Measurements from ENCODE around the gene RAD51AP1.
A peak's percentile ranks its signal among the peaks of the same experiment; 100 is the strongest.
"Not testable (repeated sequence)": the region's sequence is repeated elsewhere in the genome, so short reads cannot be mapped to it uniquely, and the experiment has no call there.

The RAD51AP1 gene, protein sequence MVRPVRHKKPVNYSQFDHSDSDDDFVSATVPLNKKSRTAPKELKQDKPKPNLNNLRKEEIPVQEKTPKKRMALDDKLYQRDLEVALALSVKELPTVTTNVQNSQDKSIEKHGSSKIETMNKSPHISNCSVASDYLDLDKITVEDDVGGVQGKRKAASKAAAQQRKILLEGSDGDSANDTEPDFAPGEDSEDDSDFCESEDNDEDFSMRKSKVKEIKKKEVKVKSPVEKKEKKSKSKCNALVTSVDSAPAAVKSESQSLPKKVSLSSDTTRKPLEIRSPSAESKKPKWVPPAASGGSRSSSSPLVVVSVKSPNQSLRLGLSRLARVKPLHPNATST

DNA sequence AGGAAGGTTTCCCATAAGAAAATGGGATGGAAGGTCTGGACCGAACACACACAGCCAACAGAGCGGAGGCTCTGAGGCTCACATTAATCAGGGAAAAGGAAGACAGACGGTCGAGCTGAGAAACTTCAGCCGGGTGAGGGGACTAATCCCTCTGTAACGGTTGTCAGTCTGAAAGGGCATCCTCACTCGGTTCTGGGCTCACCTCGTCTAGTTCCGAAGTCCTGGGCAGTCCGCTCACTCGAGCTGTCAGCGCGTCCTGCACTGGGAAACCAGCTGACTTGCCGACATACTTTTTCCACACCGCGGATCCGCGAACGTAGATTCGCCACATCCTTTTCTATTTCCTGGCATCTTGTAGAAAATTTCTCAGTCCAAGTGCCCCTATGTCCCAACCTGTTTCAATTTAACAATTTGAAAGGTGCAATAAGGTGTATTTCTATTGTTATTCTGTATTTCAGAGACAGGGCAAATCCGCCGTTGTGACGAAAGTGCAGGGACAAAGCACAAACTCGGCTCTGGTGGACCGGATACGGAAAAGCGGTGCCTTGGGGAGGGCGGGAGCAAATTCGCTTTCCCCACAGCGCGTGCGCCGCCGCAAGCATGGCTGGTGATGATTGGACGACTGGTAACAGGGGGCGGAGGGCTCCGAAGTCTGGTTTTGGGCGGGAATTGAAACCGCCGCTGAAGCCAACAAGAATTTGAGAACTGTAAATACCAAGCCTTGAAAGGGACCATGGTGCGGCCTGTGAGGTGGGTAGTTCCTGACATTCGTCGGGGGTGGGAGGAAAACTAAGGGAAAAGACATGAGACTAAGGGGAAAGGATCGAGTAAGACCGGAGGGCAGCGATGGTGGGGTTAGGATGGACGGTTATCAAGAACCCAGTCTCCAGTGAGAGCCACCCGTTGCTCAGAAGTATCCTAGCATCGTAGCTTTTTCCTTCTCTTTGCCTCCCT, at the start of gene RAD51AP1:
TSS of gene RAD51AP1 (plus strand) at position 684 of the 954 bp plus-strand sequence. CDS start at position 734, 50 bp downstream.
- peak; percentile 86 to 89 for DNase-seq (ENCODE audit: extremely low read depth in 1 of 2, low read depth in 1 of 2)

DNA sequence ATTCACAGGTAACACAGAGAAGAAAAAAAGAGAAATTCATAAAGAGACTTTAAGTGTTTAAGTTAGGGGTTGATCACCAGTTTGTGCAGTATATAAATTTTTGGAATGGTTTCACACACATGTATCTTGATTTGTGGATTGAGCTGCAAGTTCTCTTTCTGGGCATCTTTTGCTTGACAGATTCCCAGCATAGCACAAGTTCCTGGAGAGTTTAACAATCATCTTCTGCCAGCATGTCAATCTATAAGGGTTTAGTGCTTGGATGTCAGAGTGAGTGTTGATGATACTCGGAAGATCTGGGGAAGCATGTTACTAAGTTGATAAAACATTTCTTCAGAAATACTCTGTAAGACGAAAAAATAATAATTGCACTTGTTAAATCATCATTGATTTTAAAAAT, 49.1 kb upstream of the RAD51AP1 start:
- no peak for DNase-seq (ENCODE audit: extremely low read depth in 1 of 2, low read depth in 1 of 2)

DNA sequence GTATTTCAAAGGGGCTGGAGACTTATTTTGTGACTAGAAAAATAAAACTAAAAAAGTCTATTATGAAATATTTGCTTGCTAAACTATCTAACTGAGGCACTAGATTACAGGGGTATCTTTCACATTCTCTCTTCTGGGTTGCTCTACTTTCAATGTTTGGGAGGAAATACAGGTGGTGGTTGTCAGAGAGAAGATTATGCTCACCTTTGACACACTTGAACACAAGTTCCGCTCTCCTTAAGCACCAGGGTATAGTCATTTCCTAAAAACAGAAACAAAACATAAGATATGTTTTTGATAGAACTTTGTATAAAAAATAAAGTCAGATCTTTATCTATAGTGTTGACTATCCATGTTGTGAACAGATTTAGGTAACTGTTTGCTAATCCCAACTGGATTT, 47.7 kb upstream of the RAD51AP1 start:
- DNase-seq (ENCODE audit: extremely low read depth in 1 of 2, low read depth in 1 of 2), result no peak

DNA sequence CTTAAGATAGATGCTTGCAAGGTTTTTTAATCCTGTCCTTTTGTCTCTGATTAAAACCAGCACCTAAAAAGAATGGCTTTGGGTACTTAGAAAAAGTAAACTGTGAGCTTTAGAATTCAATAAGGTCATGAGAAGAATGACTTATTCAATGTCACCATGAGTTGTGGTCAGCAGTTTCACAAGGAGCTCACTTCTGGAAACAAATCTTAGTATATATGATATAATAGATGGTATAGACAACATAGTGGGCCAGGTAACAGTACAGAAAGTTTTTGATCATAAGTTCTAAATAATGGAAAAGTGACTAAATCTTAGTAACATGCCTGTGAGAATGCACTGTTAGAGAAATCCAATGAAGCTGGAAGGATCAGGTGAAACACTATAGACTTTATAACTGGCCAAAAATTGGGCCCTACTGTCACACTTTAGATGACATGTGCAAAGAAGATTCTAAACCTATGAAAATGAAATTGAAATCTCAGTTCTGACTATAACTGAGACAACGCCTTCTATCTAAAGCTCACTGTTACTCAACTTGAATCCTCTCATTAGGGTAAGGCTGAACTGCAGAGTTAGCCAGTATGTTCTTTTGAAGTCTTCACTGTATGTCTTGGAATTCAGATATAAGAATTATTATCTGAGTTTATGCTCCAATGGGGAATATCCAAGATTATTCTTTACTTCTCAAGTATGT, 42.4 kb upstream of the RAD51AP1 start:
- no peak for DNase-seq (ENCODE audit: extremely low read depth in 1 of 2, low read depth in 1 of 2)

DNA sequence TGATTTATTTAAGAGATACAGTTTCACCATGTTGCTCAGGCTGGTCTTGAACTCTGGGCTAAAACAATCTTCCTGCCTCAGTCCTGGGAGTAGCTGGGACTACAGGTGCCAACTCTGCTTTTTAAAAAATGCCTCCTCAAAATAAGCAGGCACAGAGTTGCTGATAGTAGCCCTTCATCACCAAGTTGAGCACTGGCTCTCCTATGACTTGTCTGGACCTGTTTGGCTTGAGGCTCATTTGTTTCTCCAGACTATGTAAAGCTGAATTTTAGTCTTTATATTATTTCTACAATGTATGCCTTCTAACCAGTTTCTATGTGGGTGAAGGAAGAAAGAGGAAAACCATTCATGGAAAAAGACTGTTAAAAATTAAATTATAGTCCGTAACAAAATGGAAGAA, 39.5 kb upstream of the RAD51AP1 start:
- DNase-seq (ENCODE audit: extremely low read depth in 1 of 2, low read depth in 1 of 2), result no peak

DNA sequence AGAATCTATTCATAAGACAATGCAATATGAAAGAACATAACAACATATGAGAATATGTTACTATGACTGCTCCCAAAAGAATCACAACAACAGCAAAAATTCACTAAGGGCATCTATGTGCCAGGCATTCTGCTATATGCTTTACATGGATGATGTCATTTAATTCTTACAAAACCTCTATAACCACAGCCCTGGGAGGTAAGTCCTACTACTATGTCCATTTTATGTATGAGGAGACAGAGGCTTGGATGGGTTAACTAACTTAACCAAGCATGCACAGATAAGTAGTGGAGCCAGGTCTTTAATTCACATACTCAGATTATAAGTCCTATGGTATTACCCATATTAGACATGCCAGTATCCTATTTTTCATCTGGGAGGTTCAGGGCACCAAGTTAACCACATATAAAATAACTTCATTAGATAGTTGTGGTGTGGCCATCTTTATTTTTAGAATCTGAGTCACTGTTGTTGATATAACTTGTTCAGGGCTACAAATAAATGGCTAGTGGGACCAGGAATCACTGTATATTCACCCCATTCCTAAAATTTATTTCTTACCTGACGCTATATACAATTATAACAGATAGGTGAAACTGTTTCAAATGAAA, 33.2 kb upstream of the RAD51AP1 start:
- no peak for DNase-seq (ENCODE audit: extremely low read depth in 1 of 2, low read depth in 1 of 2)

DNA sequence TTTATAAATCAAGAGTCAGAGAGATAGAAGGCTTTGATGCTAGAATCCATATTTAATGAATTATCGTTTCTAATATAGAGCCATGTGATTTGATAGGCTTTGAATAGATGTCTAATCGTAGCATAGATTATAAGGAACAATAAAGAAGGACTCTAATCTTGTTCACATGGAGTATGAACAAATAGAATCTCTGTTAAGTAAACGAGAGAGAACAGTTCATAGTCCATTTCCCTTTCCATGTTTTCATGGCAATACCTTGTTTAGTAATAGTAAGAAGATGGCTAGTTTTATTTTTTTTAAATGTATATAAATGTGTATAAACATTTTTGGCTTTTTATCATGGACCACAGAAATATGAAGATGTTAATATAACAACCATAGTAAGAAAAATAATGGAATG, 32.3 kb upstream of the RAD51AP1 start:
- no peak for DNase-seq (ENCODE audit: extremely low read depth in 1 of 2, low read depth in 1 of 2)

DNA sequence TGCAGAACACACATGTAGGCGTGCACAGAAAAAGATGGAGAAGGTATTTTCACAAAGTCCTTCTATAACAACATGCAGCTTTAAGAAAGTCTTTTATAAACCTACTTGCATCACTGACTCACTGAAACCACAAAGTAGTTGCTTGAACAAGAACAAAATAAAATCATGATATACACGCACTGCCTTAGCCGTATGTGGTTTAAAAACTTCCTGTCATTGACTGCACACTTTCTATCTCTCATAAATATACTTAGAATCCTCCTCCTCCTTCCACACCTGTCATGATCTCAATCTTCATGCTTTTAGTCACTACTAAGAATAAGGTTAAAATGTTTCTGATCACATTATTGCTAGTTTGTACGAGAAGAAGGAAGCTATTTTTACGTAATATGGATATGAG, 31.8 kb upstream of the RAD51AP1 start:
- no peak for DNase-seq (ENCODE audit: extremely low read depth in 1 of 2, low read depth in 1 of 2)

DNA sequence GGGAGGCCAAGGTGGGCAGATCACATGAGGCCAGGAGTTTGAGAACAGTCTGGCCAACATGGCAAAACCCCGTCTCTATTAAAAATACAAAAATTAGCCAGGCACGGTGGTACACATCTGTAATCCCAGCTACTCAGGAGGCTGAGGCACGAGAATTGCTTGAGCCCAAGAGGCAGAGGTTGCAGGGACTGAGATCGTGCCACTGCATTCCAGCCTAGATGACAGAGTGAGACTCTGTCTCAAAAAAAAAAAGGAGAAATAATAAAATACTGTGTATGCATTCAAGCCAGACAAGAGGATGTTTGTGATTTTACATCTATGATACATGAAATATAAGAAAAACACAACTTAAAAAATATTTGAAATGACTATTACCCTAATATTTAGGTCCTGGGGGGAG, 30.2 kb upstream of the RAD51AP1 start:
- DNase-seq (ENCODE audit: extremely low read depth in 1 of 2, low read depth in 1 of 2), result not testable (repeated sequence)

DNA sequence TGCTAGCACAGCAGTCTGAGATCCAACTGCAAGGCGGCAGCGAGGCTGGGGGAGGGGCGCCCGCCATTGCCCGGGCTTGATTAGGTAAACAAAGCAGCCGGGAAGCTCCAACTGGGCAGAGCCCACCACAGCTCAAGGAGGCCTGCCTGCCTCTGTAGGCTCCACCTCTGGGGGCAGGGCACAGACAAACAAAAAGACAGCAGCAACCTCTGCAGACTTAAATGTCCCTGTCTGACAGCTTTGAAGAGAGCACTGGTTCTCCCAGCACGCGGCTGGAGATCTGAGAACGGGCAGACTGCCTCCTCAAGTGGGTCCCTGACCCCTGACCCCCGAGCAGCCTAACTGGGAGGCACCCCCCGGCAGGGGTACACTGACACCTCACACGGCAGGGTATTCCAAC, 29.4 kb upstream of the RAD51AP1 start:
- not testable (repeated sequence) for DNase-seq (ENCODE audit: extremely low read depth in 1 of 2, low read depth in 1 of 2)

DNA sequence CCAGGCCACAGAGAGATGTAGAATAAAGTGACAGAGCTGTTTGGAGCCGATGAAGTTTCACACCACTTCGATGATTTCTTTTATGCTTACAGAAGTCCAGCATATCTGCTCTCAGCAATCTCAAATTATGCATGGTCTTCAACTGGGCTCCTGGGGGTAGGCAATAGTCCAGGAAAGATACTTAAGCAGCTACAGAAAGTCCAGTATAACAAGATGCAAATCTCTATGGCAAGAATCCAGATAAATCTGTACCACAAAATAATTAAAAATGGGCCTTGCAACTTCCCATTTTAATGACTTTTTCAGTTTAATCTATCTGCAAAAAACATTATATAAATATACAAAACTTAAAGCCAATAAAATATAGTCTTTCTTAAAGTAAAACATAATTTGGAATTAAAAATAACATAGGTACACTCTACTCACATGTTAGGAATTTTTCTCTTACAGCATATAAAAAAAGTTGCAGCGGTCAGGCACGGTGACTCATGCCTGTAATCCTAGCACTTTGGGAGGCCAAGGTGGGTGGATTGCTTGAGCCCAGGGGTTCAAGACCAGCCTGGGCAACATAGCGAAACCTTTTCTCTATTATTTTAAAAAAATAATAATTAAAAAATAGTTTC, 20.5 kb upstream of the RAD51AP1 start:
- DNase-seq (ENCODE audit: extremely low read depth in 1 of 2, low read depth in 1 of 2), result no peak

DNA sequence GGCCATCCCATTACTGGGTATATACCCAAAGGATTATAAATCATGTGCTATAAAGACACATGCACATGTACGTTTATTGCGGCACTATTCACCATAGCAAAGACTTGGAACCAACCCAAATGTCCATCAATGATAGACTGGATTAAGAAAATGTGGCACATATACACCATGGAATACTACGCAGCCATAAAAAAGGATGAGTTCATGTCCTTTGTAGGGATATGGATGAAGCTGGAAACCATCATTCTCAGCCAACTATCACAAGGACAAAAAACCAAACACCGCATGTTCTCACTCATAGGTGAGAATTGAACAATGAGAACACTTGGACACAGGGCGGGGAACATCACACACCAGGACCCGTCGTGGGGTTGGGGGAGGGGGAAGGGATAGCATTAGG, 15.2 kb upstream of the RAD51AP1 start:
- DNase-seq (ENCODE audit: extremely low read depth in 1 of 2, low read depth in 1 of 2), result not testable (repeated sequence)

DNA sequence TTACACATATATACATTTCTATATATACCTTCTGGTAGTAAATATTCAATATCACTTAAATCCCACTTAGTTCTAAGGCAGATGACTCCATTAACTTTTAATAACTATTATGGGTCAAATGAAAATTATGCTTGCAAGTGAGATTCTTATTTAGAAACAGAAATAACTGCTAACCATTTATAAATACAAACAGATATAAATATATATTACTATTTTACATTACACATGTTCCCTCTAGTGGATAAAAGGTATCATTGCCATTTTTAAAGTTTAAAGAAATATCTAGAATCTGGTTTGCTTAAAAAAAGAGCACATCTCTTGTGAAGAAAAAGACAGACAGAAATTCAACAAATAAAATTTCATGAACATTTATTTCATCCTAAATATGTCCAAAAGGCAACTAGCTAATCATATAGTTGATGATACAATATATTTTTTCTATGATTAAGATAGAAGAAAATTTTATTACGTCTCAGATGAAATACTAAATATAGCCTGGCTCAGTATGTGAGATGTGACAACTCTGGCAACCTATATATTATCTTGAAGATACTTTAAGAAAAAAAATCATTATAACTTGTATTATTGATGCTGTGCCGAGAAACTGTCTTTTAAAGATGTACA, 11.7 kb upstream of the RAD51AP1 start:
- DNase-seq (ENCODE audit: extremely low read depth in 1 of 2, low read depth in 1 of 2), result no peak

DNA sequence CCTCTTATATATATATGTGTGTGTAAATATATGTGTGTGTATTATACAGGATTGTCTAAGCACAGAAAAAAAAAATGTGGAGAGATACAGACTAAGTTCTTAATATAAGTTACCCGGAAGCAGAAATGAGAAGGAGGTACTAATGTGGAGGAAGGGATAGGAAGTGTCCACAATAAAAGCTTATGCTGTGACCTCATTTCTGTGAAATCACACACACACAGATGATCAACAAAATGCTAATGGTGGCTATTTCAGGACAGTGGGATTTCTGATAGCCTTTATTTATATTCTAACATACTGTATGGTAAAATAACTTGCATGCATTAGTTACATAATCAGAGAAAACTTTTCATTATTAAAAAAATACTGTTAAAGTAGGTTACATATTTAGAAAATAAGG, 8.5 kb upstream of the RAD51AP1 start:
- no peak for DNase-seq (ENCODE audit: extremely low read depth in 1 of 2, low read depth in 1 of 2)

DNA sequence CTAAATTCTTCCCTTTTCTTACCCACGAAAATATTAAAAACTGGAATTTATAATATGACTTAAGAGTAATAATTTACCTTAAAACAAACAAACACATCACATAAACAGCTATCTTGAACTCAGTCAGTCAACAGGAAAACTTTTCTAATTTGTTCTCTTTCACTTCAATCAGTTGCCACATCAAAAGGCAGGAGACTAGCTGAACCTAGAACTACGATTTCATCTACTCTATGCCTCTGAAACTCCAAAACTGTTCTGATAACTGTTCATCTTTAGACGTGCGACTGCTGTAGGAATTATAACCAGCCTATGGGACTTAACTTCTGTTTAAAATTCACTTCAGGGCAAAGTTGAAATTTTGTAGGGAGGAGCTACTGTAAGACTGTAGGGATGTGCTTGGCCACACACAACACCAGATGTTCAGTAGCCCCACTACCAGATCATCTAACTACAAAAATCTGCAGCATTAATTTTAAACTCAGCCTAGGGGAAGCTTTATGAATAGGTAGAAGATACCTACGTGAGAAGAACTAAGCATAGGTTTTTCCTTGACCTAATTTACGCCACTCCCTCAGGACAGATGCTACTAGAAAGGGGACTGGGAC, 7.6 kb upstream of the RAD51AP1 start:
- DNase-seq (ENCODE audit: extremely low read depth in 1 of 2, low read depth in 1 of 2), result no peak

DNA sequence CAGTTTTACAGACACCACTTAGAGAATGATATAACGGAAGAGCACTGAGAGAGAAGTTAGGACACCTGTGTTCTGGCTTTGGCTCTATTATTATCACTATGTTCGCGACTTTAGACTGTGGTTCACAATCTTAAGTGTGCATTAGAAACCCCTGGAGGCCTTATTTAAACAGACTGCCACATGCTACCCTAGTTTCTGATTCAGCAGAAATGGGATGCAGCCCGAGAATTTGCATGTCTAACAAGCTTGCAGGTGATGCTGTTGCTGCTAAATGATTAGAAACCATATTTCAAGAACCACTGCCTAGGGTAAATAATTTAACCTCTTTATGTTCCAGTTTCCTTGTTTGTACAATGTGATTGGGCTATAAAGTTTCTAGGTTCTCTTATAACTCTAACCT, 3.6 kb upstream of the RAD51AP1 start:
- no peak for DNase-seq (ENCODE audit: extremely low read depth in 1 of 2, low read depth in 1 of 2)

DNA sequence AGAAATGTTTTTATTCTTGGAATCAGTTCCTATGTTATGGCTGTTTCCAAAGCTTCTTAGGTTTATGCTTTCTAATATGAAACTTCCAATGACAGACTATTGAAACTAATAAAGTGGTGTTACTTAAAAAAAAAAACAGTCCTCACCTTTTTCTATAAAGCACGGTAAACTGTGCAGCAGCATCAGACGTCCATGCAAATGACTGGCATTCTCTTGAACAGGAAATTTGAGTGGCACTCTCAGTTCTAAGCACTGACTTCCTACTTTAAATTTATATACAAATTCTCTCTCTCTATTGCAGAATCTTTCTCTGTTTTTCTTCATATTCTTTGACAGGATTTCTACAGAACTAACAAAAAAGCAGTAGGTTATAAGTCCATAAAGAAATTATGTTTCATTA, 2.8 kb upstream of the RAD51AP1 start:
- DNase-seq (ENCODE audit: extremely low read depth in 1 of 2, low read depth in 1 of 2), result no peak

DNA sequence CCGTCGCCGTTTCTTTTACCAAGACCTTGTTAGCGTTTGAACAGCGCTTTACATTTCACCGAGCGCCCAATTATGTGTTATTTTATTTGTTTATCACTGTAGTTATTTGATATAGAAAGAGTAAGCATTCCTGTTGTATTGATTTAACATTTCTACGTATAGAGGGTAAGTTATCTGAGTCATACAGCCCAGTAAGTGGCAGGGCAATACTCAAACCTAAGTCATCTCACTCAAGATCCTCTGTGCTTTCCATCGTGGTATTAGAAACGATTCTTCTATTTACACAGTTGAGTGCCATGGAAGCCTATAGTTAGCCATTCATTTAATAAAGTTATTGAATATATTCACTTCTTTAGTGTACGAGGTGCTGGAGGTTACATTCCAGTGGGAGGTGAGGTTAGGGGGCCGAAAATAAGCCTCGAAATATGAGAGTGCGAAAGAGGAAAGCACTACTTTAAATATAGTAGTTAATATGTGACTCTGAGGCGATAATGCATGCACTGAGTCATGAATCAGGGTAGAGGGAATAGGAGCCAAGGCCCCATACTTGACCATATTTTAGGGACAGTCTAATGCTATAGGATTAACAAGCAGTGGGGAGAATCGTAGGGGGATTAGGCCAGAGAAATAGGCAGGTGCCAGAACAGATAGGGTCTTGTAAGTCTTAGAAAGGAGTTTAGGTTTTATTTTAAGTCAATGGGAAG, 629 bp downstream of the RAD51AP1 start:
- DNase-seq (ENCODE audit: extremely low read depth in 1 of 2, low read depth in 1 of 2), result no peak

DNA sequence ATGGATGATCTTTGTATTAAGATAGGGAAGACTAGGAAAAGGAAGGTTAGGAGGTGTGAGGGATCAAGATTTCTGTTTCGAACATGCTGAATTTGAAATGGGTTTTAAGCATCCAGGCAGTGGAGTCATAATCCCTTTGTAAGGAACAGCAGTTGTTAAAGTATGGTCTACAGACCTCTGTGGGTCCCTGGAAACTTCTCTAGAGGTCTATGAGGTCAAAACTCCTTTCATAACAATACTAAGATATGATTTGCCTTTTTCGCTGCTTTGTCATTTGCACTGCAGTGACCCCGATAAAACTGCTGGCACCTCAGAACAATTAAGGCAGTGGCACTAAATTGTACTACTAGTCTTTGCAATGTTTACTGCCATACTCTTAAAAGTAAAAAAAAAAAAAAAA, 1.5 kb downstream of the RAD51AP1 start:
- DNase-seq (ENCODE audit: extremely low read depth in 1 of 2, low read depth in 1 of 2), result no peak

All from activated CD8-positive, alpha-beta memory T cell treated with anti-CD3 and anti-CD28 coated beads for 1 hour (primary cell).